ENCODE data around the gene C1QTNF8. TPM values are rescaled to one million over a fixed set of nuclear protein-coding genes. Genes with fewer than 3 reads are reported as not detected.

The C1QTNF8 gene
- total RNA-seq, 1 experiment from 2014 or later: 0.27 TPM

DNA sequence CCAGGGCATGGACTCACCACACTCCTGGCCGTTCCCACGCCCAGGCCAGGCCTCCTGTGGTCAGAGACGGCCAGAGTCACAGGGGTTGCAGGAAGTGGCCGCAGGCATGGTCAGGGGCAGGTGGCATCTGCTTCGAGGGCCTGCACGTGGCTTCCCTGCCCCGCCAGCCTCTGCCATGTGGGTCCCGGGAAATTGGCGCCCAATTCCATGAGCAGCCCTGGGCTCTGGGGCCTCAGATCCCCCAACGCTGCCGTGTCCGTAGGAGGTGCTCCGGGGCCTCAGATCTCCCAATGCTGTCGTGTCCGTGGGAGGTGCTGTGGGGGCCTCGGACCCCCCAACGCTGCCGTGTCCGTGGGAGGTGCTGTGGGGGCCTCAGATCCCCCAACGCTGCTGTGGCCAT, 33.1 kb downstream of the C1QTNF8 start:
- no peaks in the 10 kb centered on the region for H3K36me3 ChIP-seq (ENCODE audit: control insufficient read depth in 1 of 2, insufficient read depth in 2 of 2, low read length in 2 of 2)
- H3K4me2 ChIP-seq (ENCODE audit: low read length): no peak overlapping the region
- DNase-seq (ENCODE audit: low read depth, low spot score): no peak
- H3K27ac ChIP-seq (ENCODE audit: low read depth, low read length): no peak overlapping the region; the same call in 1 of the 2 replicates
- no peak overlapping the region for H2AFZ ChIP-seq (ENCODE audit: low read depth, low read length, poor library complexity, severe bottlenecking)
- H3K27me3 ChIP-seq (ENCODE audit: insufficient read depth, low read length): no peaks in the 10 kb centered on the region
- ATAC-seq: no peak
- ChIA-PET CTCF (no interaction called here), POLR2A (no interaction called here), RAD21 (ENCODE audit: low non-redundant PET in 1 of 2, low total read pairs in 2 of 2, uncharacterized antibody in 2 of 2, unreplicated experiment in 2 of 2) (no interaction called here)
- no peaks in the 10 kb centered on the region for H4K20me1 ChIP-seq (ENCODE audit: insufficient read depth)
- no TSS peak for BruUV-seq (replicated peaks)
- no peaks in the 10 kb centered on the region for H3K9me2 ChIP-seq (ENCODE audit: insufficient read depth)
- intact Hi-C loops (cut with micrococcal nuclease): no loop called here
- TF ChIP-seq SP1 (IDR thresholded peaks at IDR 0.05; ENCODE audit: low read depth) (no peak), JUND (IDR thresholded peaks at IDR 0.05) (no peak), ZNF274 (IDR thresholded peaks at IDR 0.05; ENCODE audit: low read depth, low read length) (no peak), POLR2AphosphoS5 (IDR thresholded peaks at IDR 0.05; ENCODE audit: low read depth, low read length) (no peak), CBX3 (IDR thresholded peaks at IDR 0.05; ENCODE audit: low read depth) (no peak), SIN3A (IDR thresholded peaks at IDR 0.05; ENCODE audit: low read depth) (no peak), SRF (IDR thresholded peaks at IDR 0.05; ENCODE audit: low read depth) (no peak), EZH2phosphoT487 (IDR thresholded peaks at IDR 0.05; ENCODE audit: borderline replicate concordance) (no peak)
- TF ChIP-seq, protein P1, sequence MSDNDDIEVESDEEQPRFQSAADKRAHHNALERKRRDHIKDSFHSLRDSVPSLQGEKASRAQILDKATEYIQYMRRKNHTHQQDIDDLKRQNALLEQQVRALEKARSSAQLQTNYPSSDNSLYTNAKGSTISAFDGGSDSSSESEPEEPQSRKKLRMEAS (IDR thresholded peaks at IDR 0.05): no peak
- TF ChIP-seq, protein P2, sequence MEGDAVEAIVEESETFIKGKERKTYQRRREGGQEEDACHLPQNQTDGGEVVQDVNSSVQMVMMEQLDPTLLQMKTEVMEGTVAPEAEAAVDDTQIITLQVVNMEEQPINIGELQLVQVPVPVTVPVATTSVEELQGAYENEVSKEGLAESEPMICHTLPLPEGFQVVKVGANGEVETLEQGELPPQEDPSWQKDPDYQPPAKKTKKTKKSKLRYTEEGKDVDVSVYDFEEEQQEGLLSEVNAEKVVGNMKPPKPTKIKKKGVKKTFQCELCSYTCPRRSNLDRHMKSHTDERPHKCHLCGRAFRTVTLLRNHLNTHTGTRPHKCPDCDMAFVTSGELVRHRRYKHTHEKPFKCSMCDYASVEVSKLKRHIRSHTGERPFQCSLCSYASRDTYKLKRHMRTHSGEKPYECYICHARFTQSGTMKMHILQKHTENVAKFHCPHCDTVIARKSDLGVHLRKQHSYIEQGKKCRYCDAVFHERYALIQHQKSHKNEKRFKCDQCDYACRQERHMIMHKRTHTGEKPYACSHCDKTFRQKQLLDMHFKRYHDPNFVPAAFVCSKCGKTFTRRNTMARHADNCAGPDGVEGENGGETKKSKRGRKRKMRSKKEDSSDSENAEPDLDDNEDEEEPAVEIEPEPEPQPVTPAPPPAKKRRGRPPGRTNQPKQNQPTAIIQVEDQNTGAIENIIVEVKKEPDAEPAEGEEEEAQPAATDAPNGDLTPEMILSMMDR (IDR thresholded peaks at IDR 0.05 in 2 of 3, conservative IDR thresholded peaks at IDR 0.05 in 1 of 3; ENCODE audit: borderline replicate concordance in 1 of 3, insufficient read depth in 1 of 3, low read depth in 2 of 3, low read length in 2 of 3): no peak
- TF ChIP-seq, protein P3, sequence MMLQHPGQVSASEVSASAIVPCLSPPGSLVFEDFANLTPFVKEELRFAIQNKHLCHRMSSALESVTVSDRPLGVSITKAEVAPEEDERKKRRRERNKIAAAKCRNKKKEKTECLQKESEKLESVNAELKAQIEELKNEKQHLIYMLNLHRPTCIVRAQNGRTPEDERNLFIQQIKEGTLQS (IDR thresholded peaks at IDR 0.05): no peak
- H3K79me2 ChIP-seq (ENCODE audit: insufficient read depth, low read length): no peaks in the 10 kb centered on the region
- peaks cover 0 to 5% of the 10 kb centered on the region in 2 experiments; a peak in 2 of 4 replicates for H3K4me1 ChIP-seq (ENCODE audit: control insufficient read depth in 1 of 2, insufficient read depth in 2 of 2, low read length in 2 of 2)
- no peak overlapping the region for H3K9ac ChIP-seq (ENCODE audit: low read length)
- no peak overlapping the region for H3K4me3 ChIP-seq (replicated peaks in 1 of 2; ENCODE audit: low read depth in 1 of 2, low read length in 2 of 2)
- H3K9me3 ChIP-seq (ENCODE audit: control insufficient read depth in 1 of 2, insufficient read depth in 1 of 2, low read depth in 1 of 2, low read length in 2 of 2): no peaks in the 10 kb centered on the region
